ENCODE measurements around the gene GTF3A. TPM values are rescaled to one million over a fixed set of nuclear protein-coding genes. Genes with fewer than 3 reads are reported as not detected.

The GTF3A gene
- total RNA-seq = 100 to 1,000 TPM in 1 of 2 donors, 10 to 100 TPM in 1; 66.6 to 124 TPM
- 10 to 100 TPM; 68.3 to 91.9 (median 77.5) TPM for polyA plus RNA-seq (ENCODE audit: insufficient read length in 6 of 6)
- long read RNA-seq, donor 1, transcript GTF3A-207 (3 exons, 829 nt) = minor isoform, 9 of 34 reads
- long read RNA-seq, donor 1, transcript GTF3A-201 (9 exons, 1,383 nt) = major isoform, 20 of 34 reads
- long read RNA-seq, donor 1, partial matches to known transcripts = 5 of 34 reads
- long read RNA-seq, donor 1, other reads (novel, unspliced or antisense) = 0 of 34 reads
- long read RNA-seq, donor 2, transcript GTF3A-201 (9 exons, 1,383 nt) = major isoform, 19 of 50 reads
- long read RNA-seq, donor 2, transcript GTF3A-207 (3 exons, 829 nt) = minor isoform, 10 of 50 reads
- long read RNA-seq, donor 2, partial matches to known transcripts = 16 of 50 reads
- long read RNA-seq, donor 2, other reads (novel, unspliced or antisense) = 5 of 50 reads
- long read RNA-seq, donor 3, transcript GTF3A-201 (9 exons, 1,383 nt) = major isoform, 15 of 22 reads
- long read RNA-seq, donor 3, partial matches to known transcripts = 6 of 22 reads
- long read RNA-seq, donor 3, other reads (novel, unspliced or antisense) = 0 of 22 reads
- long read RNA-seq, donor 4, transcript GTF3A-201 (9 exons, 1,383 nt) = major isoform, 58 of 79 reads
- long read RNA-seq, donor 4, partial matches to known transcripts = 13 of 79 reads
- long read RNA-seq, donor 4, other reads (novel, unspliced or antisense) = 7 of 79 reads
- long read RNA-seq, donor 5, transcript GTF3A-201 (9 exons, 1,383 nt) = major isoform, 21 of 32 reads
- long read RNA-seq, donor 5, transcript GTF3A-207 (3 exons, 829 nt) = minor isoform, 5 of 32 reads
- long read RNA-seq, donor 5, partial matches to known transcripts = 6 of 32 reads
- long read RNA-seq, donor 5, other reads (novel, unspliced or antisense) = 0 of 32 reads
- long read RNA-seq, donor 6, transcript GTF3A-201 (9 exons, 1,383 nt) = major isoform, 16 of 19 reads
- long read RNA-seq, donor 6, partial matches to known transcripts = 0 of 19 reads
- long read RNA-seq, donor 6, other reads (novel, unspliced or antisense) = 0 of 19 reads
- long read RNA-seq, donor 7, transcript GTF3A-201 (9 exons, 1,383 nt) = major isoform, 12 of 14 reads
- long read RNA-seq, donor 7, partial matches to known transcripts = 0 of 14 reads
- long read RNA-seq, donor 7, other reads (novel, unspliced or antisense) = 0 of 14 reads
- long read RNA-seq, donor 8, transcript GTF3A-201 (9 exons, 1,383 nt) = major isoform, 24 of 89 reads
- long read RNA-seq, donor 8, partial matches to known transcripts = 51 of 89 reads
- long read RNA-seq, donor 8, other reads (novel, unspliced or antisense) = 12 of 89 reads
- long read RNA-seq, donor 9, partial matches to known transcripts = 0 of 1 reads
- long read RNA-seq, donor 9, other reads (novel, unspliced or antisense) = 0 of 1 reads
- long read RNA-seq, donor 10, transcript GTF3A-201 (9 exons, 1,383 nt) = major isoform, 214 of 261 reads
- long read RNA-seq, donor 10, transcript GTF3A-202 (8 exons, 1,191 nt) = minor isoform, 9 of 261 reads
- long read RNA-seq, donor 10, partial matches to known transcripts = 10 of 261 reads
- long read RNA-seq, donor 10, other reads (novel, unspliced or antisense) = 28 of 261 reads
- long read RNA-seq, donor 11, transcript GTF3A-202 (8 exons, 1,191 nt) = minor isoform, 10 of 201 reads
- long read RNA-seq, donor 11, transcript GTF3A-207 (3 exons, 829 nt) = minor isoform, 12 of 201 reads
- long read RNA-seq, donor 11, transcript GTF3A-201 (9 exons, 1,383 nt) = major isoform, 40 of 201 reads
- long read RNA-seq, donor 11, partial matches to known transcripts = 99 of 201 reads
- long read RNA-seq, donor 11, other reads (novel, unspliced or antisense) = 40 of 201 reads
- long read RNA-seq, donor 12, transcript GTF3A-201 (9 exons, 1,383 nt) = major isoform, 13 of 99 reads
- long read RNA-seq, donor 12, partial matches to known transcripts = 64 of 99 reads
- long read RNA-seq, donor 12, other reads (novel, unspliced or antisense) = 20 of 99 reads

DNA sequence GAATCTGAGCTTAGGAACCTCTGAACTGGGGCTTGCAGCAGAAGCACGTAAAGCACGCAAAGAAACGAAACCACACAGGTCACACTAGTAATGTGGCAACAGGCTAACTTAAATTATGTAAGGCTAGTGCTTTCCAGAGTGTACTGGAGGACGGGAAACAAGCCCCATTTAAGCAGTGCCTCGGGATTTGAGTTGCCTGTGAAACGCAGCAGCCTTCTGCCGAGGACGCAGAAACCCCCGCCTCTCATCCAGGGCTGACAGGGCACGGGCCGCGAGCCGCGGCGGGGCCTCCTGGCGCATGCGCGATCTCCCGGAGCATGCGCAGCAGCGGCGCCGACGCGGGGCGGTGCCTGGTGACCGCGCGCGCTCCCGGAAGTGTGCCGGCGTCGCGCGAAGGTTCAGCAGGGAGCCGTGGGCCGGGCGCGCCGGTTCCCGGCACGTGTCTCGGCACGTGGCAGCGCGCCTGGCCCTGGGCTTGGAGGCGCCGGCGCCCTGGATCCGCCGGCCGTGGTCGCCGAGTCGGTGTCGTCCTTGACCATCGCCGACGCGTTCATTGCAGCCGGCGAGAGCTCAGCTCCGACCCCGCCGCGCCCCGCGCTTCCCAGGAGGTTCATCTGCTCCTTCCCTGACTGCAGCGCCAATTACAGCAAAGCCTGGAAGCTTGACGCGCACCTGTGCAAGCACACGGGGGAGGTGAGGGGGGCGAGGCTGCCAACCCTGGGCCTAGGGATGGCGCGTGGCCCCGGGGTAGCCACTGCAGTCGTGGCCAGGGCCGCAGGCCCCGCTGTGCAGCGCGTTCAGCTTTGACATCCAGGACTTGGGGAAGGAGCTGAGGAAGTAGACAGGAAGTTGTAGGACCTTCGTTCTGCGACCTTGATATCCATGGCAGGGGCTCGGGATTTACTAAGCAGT lies at the start of gene GTF3A:
Gene GTF3A, plus strand, starts transcription at position 374 of the 912 bp plus-strand sequence.
- DNase-seq (peak; percentile 86 to 96 (median 92)), ATAC-seq (peak; percentile 90)
- no peaks in the 10 kb centered on the region for H3K9me3 ChIP-seq
- peaks cover 23 to 55% of the 10 kb centered on the region in 2 donors for H3K4me1 ChIP-seq
- peak within 1 kb of the TSS; percentile 72 to 90 for H3K4me3 ChIP-seq
- TF ChIP-seq CTCF (IDR thresholded peaks at IDR 0.05) = no peak
- H3K27me3 ChIP-seq = no peaks in the 10 kb centered on the region
- H3K27ac ChIP-seq = peak within 1 kb of the TSS; percentile 83 to 94
- H3K36me3 ChIP-seq = peaks cover 0 to 19% of the 10 kb centered on the region in 2 donors
- intact Hi-C loops (cut with DNase I) = no loop called here

DNA sequence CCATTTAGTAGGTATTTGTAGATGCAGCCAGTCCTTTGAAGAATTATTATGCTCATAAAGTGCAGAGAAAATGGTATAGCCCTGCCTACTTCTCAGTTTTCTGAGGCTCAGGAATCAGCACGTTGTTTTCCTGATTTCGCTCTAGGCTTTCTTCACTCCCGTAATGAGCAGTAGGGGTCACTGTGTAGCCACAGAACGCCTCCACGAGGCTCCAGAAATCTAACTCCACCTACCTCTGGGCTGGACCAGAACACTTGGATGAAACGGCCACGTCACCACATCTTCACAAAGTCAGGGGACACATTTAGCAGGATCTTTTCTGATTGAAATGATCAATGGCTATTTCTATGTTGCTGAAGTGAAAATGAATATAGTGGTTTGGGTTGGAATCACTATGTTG lies 49.8 kb upstream of the GTF3A start:
- Histone ChIP-seq H3K4me3 (no peak overlapping the region), H3K4me1 (no peaks in the 10 kb centered on the region), H3K27ac (no peak overlapping the region), H3K36me3 (no peaks in the 10 kb centered on the region), H3K27me3 (peaks cover 0 to 40% of the 10 kb centered on the region in 2 donors), H3K9me3 (no peaks in the 10 kb centered on the region)
- TF ChIP-seq CTCF (IDR thresholded peaks at IDR 0.05) = peak; percentile 71
- DNase-seq (peak in 3 of 4 donors; percentile 39 to 78 (median 73)), ATAC-seq (peak; percentile 94)
- intact Hi-C loops (cut with DNase I) = no loop called here

DNA sequence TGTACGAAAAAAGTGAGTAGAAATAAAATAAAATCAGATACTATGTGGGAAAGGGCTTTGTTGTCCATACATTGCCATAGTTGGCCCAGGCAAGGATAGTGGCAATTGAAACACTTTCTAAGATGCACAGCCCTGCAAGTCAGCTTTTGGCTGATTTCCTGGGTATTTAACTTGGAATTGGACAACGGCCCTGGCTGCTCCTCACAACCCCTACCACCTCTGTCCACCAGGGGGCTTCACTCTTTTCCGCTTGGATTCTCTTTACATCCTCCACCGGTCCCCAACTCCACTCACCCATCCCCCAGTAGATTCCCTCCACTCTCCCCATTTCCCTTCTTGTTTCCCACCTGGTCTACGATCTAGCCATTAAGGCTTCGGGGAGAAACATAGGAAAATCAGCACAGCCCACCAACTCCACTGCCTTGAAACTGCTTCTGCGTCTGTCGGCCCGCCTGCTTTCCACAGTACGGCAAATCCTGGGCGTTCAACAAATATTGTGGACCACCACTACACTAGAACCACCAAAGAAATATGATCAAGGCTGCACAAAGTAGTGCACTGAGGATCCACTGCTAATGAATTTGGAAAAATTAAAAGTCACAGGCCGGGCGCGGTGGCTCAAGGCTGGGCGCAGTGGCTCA lies 48.6 kb upstream of the GTF3A start:
- Histone ChIP-seq H3K27me3 (peaks cover 0 to 40% of the 10 kb centered on the region in 2 donors), H3K4me3 (no peak overlapping the region), H3K27ac (no peak overlapping the region), H3K4me1 (no peaks in the 10 kb centered on the region), H3K36me3 (no peaks in the 10 kb centered on the region), H3K9me3 (no peaks in the 10 kb centered on the region)
- peak; percentile 77 to 81 for TF ChIP-seq CTCF (IDR thresholded peaks at IDR 0.05)
- DNase-seq = peak in 3 of 4 donors; percentile 48 to 77 (median 60)
- ATAC-seq = peak; percentile 55
- intact Hi-C loops (cut with DNase I) = no loop called here
